ENCODE data around the gene GALNT10.

Gene GALNT10

DNA sequence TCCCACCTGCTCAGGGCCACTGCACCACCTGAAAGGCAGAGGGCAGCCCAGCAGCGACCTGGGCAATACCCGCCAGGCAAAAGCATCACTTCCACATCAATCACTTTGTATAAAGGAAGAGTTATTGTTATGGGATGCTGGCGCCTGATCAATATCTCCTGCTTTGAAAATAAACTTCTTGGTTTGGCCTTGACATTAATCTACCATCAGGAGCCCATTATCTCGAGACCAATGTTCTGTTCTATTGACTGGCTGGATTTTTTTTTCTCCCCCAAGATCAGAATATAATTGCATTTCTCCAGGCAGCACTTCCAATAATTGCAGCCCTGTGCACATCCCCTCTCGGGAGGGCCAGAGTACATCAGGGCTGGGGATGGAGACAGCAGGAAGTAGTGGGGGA lies 210.8 kb downstream of the GALNT10 start:
- DNase-seq (ENCODE audit: low read depth in 2 of 2, low spot score in 1 of 2) = no peak

DNA sequence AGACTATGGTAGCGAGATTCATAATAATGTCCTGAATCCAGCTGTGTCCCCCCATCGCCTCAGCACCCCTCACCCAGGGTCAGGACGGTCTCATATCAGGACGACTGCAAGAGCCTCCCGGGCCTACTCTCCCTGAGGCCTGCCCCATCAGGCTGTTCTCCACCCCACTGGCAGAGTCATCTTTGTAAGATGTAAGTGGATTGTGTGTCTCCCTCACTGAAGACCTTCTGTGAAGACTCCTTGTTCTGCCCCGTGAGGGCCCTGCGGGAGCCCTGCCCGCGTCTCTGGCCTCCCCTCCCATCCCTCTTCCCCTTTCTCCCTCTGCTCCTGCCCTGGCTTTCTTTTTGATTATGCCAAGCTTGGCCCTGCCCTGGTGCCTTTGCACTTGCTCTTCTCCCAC lies 211.4 kb downstream of the GALNT10 start:
- no peak for DNase-seq (ENCODE audit: low read depth in 2 of 2, low spot score in 1 of 2)

DNA sequence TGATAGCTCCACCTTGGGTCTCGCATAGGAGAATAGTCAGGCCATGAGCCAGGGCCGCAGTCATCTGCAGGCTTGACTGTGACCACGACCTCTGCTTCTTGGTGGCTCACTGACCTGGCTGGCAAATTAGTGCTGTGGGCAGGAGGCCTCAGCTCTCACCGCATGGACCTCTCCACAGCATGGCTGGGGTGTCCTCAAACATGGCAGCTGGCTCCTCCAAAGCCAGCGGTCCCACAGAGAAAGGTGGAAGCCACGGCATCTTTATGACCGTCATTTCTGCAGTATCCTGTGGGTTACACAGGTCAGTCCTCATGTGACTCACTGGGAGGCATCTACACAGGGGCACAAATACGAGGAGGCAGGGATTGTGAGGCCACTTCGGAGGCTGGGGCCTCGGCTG lies 212.1 kb downstream of the GALNT10 start:
- no peak for DNase-seq (ENCODE audit: low read depth in 2 of 2, low spot score in 1 of 2)

DNA sequence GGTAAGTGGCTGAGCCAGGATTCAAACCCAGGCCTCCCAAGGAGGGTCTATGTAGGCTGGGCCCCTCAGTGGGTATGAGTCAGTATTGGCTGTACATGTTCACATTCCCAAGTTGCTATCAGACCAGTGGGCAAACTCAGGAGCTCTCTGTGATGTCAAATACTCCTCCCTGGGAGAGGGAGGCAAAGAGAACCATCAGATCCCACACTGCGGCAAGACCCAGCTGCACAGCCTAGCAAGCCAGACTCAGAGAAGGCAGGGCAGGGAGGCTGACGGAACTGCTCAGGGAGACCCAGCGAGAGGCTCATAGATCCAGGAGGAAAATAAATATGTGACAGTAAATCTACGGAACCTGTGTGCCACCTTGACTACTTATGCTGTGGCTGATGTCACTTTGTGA lies 212.7 kb downstream of the GALNT10 start:
- no peak for DNase-seq (ENCODE audit: low read depth in 2 of 2, low spot score in 1 of 2)

DNA sequence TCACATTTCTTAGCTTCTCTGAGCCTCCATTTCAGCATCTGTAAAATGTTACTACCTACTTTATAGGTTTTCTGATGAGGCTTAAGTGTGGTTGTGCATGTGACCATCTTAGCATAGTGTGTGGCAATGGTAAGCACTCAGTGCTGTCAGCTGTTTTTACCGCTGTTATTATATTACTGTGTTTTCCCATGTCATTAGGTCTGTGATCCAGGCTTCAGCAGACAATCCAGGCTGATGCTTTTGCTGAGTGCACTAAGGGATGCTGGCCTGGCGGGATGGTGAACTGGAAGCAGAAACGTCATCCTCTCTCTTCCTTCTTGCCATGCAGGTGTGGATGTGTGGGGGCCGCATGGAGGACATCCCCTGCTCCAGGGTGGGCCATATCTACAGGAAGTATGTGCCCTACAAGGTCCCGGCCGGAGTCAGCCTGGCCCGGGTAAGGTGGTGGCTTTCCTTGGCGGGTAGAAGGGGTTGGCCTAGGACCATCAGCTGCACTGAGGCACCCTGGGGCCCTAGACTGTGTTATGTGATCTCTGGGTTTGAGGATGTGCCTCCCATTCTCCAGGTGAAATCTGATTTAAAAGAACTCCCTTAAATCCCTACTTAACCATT lies 213.3 kb downstream of the GALNT10 start:
- DNase-seq (ENCODE audit: low read depth in 2 of 2, low spot score in 1 of 2) = no peak

DNA sequence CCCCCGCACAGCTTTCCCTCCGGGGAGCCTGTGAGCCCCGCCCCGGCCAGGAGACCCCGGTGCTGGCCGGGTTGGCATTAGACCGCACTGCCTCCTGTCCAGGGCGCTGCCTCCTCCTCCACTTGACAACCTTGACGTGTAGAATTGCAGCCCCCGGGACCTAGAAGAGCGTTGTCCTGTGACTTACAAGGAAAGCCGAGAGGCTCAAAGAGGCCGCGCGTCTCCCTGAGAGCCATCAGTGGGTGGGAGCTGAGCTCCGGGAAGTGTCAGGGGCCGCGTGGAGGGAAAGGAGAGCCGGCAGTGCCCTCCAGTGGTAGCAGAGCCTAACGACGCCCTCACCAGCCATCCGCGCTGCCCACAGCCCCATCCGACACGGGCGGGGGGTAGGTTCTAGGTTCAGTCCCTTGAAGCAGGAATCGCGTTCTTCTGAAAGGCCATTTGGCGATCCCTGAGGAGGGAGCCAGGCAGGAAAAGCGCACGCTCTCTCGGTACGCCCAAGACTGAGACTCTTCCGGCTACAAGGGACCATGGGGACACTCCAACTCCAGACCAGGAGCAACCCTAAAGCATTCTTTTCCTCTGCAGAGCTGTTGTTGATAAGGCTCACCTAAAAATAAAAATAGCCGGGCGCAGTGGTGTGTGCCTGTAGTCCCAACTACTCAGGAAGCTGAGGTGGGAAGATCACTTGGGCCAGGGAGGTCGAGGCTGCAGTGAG lies 214.7 kb downstream of the GALNT10 start:
- peak; percentile 39 to 44 for DNase-seq (ENCODE audit: low read depth in 2 of 2, low spot score in 1 of 2)

DNA sequence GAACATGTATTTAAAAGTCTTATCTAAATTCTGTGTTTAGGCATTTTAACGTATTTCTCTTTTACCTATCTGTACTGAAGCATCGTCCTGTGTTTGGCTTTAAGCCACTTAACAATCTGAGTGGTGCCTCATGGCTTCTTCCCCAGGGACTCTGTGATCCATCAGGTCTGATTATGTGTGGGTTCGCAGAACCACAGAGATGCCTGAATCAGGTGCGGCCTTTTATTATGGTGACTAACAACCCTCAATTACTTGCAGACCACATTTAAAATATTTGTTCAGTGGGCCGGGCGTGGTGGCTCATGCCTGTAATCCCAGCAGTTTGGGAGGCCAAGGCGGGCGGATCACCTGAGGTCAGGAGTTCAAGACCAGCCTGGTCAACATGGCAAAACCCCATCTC lies 215.7 kb downstream of the GALNT10 start:
- no peak for DNase-seq (ENCODE audit: low read depth in 2 of 2, low spot score in 1 of 2)

DNA sequence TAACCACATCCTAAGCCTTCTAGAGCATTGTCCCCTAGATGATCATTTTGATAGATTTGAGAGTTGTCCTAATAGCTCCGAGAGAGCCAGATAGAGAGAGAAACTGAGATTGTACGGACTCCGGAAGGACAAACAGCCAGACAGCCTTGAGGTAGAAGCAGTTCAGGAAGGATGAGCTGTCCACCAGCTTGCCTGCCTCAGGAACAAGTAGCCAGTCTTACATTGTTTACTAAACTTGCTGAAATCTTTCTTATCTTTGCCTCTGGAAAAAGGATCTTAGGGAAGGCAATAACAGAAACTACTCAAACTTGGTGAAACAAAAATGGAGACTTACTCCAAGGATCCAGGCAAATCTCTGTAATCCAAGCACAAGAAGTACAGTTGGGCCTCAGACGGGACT lies 216.3 kb downstream of the GALNT10 start:
- DNase-seq (ENCODE audit: low read depth in 2 of 2, low spot score in 1 of 2) = no peak

DNA sequence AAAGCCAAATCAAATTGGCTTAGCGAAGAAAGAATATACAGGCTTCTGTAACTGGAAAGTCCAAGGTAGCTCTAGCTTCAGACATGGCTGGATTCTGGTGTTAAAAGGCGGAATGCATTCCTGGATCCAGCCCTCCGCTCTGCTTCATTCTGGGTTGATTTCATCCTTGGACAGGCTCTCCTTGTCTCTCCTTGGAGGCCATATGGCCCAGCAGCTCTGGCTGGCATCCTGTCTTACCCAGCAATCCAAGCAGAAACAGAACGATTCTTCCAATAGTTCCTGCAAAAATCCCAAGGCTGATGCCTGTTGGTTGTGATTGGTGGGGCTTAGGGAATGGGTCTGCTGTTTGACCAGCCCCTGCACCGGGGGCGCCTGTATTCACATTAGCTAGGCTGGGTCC lies 218.3 kb downstream of the GALNT10 start:
- DNase-seq (ENCODE audit: low read depth in 2 of 2, low spot score in 1 of 2) = no peak

DNA sequence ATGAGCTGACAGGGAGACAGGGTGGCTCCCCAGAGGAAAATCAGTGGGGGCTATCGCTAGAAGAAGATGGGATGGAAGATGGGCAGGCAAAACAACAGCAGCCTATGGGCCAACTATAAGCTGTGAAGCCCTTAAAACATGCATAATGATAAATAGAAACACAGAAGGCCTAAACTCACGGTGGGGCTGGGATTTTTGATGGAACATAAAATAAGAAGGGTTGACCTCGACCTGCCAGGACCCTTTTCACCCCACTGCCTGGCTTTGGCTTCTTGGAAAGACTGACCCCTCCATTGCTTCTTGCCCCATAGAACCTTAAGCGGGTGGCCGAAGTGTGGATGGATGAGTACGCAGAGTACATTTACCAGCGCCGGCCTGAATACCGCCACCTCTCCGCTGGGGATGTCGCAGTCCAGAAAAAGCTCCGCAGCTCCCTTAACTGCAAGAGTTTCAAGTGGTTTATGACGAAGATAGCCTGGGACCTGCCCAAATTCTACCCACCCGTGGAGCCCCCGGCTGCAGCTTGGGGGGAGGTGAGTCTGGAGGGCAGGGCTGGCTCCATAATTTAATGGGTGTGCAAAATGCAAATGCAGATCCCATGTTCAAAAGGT lies 218.8 kb downstream of the GALNT10 start:
- DNase-seq (ENCODE audit: low read depth in 2 of 2, low spot score in 1 of 2) = no peak

DNA sequence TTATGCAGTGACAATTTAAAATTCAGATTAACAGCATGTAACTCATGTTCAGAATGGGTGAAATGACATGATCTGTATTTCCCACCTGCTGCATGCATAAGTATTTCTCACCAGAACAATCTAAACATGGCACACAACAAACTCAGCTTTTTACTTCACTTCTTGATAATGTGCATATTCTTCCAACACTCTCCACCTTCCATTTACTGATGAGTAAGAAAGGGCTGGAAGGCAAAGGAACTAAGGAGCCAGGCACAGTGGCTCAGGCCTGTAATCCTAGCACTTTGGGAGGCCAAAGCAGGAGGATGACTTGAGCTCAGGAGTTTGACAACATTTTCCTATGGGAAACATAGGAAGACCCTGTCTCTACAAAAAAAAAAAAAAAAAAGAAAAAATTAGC lies 219.5 kb downstream of the GALNT10 start:
- no peak for DNase-seq (ENCODE audit: low read depth in 2 of 2, low spot score in 1 of 2)

DNA sequence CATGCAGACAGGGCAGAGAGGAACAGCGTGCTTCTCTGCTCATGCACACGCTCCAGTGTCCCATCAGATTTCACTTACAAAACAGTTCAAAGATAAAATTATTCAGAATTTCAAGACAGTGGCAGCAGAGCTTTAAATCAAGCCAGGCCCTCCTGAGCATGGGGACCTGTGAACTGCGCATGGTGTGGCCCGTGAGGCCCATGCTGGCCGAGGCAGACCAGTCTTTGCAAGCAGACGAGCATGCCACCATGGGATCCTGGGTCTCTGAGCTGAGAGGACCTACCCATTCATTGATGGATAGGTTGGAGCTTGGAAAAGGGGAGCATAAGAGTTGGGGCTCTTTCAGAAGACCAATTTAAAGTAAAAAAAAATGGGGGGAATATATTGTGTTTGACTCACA lies 220.3 kb downstream of the GALNT10 start:
- no peak for DNase-seq (ENCODE audit: low read depth in 2 of 2, low spot score in 1 of 2)

DNA sequence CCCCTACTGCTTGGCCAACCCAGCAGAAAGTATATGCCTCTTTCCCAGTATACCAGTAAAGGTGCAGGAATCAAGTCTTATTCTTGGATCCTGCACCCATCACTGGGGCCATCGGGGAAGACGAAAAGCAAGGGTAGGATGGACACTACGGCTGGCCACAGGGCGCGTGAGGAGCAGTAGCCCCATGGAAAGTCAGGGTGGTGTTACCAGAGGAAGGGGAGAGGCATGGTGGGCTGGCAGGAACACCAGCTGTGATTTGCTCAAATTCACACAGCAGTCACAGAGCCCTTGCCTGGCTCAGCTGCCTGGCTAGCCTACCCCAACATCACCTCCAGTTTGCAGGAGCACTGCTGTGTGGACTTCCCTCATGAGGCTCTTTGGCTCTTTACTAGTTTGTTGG lies 220.8 kb downstream of the GALNT10 start:
- no peak for DNase-seq (ENCODE audit: low read depth in 2 of 2, low spot score in 1 of 2)

DNA sequence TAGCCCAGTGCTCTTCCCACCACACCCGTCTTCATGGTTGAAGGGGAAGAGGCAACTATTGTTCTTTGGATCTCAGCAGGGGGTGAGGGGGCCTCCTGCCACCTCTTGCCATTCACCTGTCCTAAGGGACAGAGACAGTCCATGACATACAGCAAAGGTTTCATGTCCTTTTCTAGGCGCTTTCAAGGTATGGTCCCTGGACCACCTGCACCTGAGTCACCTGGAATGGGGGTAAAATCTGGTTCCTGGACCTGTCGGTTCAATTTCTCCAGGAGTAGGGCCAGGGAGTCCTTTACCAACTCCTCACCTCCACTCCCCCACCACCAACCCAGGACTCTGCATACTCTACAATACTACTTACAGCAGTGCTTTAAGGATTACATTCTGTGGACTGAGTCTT lies 221.8 kb downstream of the GALNT10 start:
- no peak for DNase-seq (ENCODE audit: low read depth in 2 of 2, low spot score in 1 of 2)

DNA sequence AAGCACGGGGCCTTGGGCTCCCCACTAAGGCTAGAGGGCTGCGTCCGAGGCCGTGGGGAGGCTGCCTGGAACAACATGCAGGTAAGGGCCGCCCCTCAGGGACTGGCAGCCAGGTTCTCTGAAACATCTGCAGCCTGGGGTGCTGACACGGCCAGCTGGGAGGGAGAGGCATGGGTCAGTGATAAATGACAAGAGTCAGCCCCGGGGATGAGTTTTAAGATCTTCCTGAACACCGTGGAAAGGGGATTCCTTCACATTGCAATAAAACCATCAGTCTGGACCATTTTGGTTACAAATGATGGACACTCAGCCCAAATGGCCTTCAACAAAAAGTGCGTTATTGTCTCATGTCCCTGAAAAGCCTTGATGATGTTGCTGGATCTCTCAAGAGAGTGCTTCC lies 222.4 kb downstream of the GALNT10 start:
- DNase-seq (ENCODE audit: low read depth in 2 of 2, low spot score in 1 of 2) = no peak

DNA sequence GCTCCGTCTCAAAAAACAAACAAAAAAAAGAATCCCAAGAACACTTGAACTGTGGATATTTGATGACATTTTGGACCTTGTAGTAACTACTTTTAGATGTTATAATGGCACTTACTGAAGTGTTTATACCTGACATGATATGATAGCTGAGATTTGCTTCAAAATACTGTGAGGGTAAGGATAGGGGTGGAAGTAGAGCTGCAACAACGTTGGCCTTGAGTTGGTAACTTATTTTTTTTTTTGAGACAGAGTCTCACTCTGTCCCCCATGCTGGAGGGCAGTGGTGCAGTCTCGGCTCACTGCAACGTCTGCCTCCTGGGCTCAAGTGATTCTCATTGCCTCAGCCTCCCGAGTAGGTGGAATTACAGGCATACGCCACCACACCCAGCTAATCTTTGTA lies 224.6 kb downstream of the GALNT10 start:
- no peak for DNase-seq (ENCODE audit: low read depth in 2 of 2, low spot score in 1 of 2)

DNA sequence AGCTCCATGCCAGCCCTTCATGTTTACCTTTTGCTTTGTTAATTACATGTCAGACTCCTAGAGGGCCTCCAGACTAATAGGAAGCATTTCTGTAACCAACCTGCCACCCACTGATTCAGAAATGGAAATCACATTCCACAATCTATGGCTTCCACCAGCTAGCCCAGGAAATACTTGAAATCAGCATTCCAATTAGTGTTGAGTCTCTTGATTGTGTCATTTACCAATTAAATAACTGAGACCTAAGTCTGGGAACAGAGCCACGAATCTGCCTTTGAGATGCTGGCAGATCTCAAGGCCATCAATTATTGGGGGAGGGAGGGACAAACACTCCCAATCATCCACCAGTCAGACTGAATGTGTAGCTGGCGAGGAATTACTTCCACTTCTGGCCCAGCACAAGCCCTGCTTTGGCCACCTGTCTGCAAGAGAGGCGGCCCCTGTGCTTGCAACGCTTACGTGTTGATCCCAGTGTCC lies 227.8 kb downstream of the GALNT10 start:
- no peak for DNase-seq (ENCODE audit: low read depth in 2 of 2, low spot score in 1 of 2)

DNA sequence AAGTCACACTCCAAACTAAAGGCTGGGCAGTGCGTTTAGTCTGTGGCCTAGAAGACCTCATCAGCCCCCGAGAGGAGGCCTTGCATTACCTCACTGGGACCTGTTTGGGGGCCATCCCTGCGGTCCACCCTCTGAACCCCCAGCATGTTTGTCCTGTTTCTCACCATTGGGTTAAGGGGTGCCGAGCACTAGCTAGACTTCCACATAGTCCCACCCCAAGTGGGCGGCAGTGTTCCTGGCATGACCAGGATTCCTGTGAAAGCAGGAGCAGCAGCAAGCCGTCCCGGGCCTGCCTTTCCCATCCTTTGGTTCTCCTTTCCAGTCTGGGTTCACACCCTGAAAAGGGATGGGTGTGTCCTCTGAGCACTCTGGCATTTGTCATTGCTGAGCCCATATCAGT lies 228.7 kb downstream of the GALNT10 start:
- DNase-seq (ENCODE audit: low read depth in 2 of 2, low spot score in 1 of 2) = no peak

DNA sequence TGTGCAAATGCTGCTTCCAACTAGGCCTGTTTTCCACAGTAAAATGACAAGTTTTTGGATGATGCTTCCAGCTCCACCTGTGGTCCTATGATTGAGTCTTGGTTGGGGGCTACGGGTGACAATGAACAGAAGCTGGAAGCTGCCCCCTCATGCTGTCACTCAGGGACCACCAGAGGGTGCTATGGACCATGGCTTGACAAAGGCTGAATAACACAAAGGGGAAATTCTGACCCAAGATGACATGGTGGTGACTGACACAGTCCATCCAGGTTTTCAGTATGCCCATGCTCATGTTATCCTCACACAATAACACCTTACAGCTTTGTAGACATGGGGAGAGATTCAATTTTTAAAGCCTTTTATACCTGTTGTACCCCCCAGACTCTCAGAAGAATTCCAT lies 231.3 kb downstream of the GALNT10 start:
- no peak for DNase-seq (ENCODE audit: low read depth in 2 of 2, low spot score in 1 of 2)

DNA sequence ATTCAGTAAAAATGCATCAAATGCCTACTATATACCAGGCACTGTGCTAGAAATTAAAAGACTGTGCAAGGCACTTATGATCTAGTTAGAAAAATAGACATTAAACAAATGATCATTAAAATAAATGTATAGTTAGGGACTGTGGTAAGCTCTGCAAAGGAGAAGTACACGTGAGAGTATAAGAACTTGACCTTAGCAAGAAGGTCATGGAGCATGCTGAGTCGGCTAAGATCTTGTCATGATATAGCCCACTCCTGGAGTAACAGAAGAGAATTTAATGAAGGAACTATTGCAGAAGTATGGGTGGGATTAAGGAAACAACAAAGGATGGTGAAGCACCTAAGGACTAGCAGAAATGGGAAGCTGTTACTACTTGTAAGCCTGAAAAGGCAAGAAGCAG lies 231.8 kb downstream of the GALNT10 start:
- DNase-seq (ENCODE audit: low read depth in 2 of 2, low spot score in 1 of 2) = no peak

DNA sequence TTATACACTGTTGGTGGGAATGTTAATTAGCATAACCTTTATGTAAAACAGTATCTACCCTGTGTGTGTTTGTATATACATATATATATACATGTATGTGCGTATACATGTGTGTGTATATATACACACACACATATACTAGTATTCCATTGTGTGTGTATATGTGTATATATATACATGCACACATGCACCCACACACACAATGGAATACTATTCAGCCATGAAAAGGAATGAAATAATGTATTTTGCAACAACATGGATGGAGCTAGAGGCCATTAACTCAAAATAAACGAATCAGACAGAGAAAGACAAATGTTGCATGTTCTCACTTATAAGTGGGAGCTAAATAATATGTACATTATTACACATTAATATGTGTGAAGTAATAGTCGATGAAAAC lies 237.7 kb downstream of the GALNT10 start:
- DNase-seq (ENCODE audit: low read depth in 2 of 2, low spot score in 1 of 2) = no peak

DNA sequence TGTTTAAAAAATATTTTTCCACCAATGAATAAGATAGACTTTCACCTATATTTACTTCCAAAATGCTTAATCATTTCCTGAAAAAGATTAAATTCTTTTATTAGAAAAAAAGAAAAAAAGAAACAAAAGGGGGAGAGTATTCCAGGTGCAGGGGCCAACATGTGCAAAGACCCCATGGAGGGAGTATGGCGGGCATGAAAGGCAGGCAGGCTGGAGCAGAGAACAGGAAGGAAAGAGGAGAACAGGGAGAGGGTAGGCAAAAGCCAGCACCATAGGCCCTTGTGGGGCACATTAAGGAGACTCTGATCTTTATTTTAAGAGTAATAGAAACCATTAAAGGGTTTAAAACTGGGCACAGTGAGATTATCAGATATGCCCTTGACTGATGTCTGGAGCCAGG lies 238.8 kb downstream of the GALNT10 start:
- DNase-seq (ENCODE audit: low read depth in 2 of 2, low spot score in 1 of 2) = no peak

DNA sequence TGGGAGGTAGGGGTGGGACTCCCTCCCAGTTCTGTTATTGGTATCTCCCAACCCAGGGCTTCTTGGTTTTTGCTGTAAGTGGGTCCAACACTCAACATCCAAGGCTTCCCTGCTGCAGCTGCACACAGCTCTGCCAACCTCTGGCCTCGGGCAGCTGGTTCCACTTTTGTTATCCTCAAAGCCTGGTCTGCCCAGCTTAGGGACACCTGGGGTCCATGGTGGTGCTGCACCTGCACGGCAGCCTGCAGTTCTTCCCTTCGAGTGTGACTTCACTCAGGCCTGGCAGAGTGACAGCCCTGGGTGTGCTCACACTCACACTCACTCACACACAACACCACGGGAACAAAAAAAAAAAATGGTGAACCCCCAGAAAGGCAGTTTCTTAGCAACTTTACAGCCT lies 239.9 kb downstream of the GALNT10 start:
- no peak for DNase-seq (ENCODE audit: low read depth in 2 of 2, low spot score in 1 of 2)
